ENCODE measurements around the gene NUTF2.
"Not testable (repeated sequence)": the region's sequence is repeated elsewhere in the genome, so short reads cannot be mapped to it uniquely, and the experiment has no call there.

NUTF2 gene

DNA sequence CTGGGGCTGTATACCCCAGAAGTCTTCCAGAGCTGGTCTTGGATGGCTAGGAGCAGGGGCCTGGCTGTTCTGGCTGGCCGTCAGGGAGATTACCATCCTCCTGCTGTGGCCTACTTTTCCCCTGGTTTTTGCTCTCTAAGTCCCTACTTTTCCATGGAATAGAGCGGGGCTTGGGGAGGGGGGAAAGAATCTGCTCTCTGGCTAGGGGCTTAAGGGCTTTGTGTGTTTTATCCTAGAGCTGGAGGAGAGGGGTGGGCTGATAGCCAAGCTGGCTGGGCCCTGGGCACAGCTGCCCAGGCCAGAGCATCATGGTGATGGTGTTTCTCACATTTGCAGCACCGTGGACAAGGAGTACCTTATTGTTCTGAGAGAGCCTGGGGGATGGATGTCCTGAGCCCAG, 41.6 kb downstream of the NUTF2 start:
- DNase-seq, result no peak

- no peak for DNase-seq
Measured at GRCh38 chr16:67892375-67892774, 45.6 kb downstream of the NUTF2 start.

- DNase-seq, result peak; percentile 87 to 94
Measured at GRCh38 chr16:67892899-67893742, 46.4 kb downstream of the NUTF2 start, which contains the start of gene PSKH1. PSKH1 (plus strand) TSS chr16:67893254; CDS start chr16:67908750, 15,496 bp downstream.

- peak in 1 of 2 experiments; percentile 24 for DNase-seq
Measured at GRCh38 chr16:67893743-67894399, 47.1 kb downstream of the NUTF2 start.

DNA sequence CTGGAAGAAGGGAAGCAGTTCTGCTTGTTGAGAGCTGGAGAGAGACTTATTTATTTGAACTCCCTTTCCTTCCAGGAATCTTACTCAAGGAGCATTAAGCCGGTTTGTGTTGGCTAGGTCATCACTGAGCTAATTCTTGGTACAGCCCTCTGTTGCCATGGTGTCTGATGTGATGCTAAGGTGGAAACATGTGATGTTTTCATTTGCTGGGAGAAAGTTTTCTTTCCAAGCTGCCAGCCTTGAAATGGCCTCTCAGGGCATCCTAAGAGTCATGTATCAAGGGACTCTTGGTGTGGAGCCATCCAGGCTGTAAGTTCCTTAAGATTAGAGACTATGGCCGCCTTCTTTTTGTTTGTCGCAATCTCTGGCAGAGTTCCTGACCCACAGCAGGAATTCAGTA, 50.5 kb downstream of the NUTF2 start:
- no peak for DNase-seq

DNA sequence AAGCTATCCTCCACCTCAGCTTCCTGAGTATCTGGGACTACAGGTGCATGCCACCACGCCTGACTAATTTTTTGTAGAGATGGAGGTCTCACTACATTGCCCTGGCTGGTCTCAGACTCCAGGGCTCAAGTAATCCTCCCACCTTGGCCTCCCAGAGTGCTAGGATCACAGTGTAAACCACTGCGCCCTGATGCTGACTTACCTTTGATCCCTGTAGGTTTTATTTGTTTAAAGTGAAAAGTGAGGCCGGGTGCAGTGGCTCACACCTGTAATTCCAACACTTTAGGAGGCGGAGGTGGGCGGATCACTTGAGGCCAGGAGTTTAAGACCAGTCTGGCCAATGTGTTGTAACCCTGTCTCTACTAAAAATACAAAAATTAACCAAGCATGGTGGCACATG, 55.0 kb downstream of the NUTF2 start:
- DNase-seq, result no peak

DNA sequence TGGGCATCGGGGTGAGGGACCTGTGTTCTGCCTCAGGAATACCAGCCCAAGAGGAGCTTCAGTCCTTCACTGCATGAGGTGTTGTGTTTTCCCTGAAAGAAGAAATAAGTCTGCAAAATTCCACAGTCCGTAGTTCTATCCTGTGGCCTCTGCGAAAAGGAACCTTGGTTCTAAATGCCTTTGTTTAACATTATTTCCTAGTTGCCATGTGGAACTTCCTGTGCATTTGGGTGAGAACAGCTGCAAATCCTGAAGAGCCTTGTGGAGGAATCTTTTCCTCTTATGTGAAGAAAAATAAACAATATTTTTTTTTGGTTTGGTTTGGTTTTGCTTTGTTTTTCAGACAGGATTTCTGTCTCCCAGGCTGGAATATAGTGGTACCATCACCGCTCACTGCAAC, 56.1 kb downstream of the NUTF2 start:
- DNase-seq, result no peak

DNA sequence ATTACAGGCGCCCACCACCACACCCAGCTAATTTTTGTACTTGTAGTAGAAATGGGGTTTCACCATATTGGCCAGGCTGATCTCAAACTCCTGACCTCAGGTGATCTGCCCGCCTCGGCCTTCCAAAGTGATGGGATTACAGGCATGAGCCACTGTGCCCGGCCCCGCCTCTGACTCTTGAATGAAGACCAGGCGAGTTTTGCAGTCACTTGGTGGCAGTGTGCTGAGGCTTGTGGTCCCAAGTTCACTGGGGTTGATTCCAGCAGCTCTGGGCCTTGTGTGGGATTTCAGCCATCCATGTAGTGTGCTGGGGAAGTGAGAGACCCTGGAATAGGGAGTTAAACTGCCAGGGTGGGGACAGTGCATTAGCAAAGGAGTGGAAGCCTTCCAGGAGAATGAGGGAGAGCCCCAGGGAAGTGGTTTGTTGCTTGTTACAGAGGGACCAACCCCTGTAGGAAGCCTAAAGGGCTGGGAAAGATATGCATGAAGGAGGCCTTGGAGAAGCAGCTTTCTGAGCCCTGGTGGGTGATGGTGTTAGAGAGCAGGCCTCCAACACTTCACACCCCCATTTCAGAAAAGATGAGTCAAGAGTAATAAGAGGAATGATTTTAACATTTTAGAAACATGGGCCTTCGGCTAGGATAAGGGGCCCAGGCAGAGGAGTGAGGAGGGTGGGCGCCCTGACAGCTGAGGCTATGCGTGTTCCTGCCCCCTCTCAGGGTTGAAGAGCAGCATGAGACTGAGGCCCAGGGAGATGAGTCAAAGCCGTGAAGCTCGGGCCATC, 60.9 kb downstream of the NUTF2 start:
- DNase-seq, result no peak

DNA sequence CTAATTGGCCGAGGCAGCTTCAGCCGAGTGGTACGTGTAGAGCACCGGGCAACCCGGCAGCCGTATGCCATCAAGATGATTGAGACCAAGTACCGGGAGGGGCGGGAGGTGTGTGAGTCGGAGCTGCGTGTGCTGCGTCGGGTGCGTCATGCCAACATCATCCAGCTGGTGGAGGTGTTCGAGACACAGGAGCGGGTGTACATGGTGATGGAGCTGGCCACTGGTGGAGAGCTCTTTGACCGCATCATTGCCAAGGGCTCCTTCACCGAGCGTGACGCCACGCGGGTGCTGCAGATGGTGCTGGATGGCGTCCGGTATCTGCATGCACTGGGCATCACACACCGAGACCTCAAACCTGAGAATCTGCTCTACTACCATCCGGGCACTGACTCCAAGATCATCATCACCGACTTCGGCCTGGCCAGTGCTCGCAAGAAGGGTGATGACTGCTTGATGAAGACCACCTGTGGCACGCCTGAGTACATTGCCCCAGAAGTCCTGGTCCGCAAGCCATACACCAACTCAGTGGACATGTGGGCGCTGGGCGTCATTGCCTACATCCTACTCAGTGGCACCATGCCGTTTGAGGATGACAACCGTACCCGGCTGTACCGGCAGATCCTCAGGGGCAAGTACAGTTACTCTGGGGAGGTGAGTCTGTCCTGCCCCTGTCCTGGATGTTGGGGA, 62.5 kb downstream of the NUTF2 start:
- no peak for DNase-seq

DNA sequence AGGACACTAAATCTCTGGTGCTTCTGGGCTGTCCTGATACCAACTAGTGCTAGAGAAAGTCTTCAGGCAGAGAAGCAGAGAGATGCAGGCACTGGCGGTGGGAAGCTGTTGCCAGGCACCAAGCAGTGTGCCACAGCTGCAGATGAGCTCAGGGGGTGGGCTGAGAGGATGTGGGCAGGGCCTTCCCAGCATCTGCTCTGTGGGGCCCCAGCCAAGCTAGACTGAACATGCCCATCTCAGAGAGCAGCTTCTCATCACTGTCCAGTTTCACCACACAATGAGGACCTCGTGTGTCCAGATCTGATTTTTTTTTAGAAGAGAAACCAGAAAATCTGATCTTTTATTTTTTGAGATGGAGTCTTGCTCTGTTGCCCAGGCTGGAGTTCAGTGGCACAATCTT, 63.4 kb downstream of the NUTF2 start:
- no peak for DNase-seq

- DNase-seq, result no peak
Measured at GRCh38 chr16:67914758-67915495, 68.2 kb downstream of the NUTF2 start.

DNA sequence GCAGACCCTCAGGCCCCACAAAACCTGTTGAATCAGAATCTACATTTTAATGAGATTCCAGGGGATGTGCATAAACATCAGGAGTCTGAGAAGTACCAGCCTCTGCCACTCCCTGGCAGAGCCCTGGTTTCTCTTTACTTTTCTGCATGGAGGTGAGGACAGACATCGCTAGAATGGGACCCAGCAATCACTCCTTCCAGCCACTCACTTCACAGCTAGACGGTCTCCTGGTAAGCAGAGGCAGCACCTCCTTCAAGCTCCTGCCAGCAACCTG, 68.7 kb downstream of the NUTF2 start:
- DNase-seq, result not testable (repeated sequence)

GRCh38 chr16:67915831-67916723, 69.3 kb downstream of the NUTF2 start:
- DNase-seq, result no peak

DNA sequence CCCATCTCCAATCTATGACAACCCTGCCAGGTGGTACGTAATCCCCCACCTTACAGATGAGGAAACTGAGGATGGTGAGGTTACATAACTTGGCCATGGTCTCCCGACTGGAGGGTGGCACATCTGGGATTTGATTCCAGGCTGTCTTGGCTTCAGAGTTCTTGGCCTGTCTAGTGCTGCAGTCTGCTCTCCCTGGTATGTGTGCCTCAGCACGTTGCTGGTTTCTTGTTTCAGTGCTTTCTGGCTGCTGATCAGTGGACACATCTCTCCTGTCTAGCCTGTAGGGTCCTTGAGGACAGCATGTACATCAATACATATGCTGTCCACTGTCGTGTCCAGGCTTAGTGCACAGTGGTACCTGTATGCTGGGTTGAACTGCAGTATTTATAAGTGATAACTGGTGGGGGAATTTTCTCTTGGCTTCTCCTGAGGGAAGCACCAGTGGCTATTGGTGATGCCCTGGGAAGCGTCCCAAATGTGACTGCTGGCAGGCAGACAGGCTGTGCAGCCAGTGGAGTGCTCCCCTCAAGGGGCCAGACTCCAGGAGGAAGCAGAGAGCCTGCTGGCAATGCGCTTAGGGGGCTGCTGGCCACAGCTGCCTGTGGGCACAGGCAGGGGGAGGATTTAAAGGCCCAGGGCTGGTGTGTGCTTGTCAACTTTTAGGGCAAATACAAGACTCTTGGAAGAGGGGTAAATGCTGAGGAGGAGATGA, 70.6 kb downstream of the NUTF2 start:
- no peak for DNase-seq

- no peak for DNase-seq
Measured at GRCh38 chr16:67917852-67918236, 71.1 kb downstream of the NUTF2 start.

GRCh38 chr16:67919622-67920221, 73.0 kb downstream of the NUTF2 start:
- no peak for DNase-seq
